DOHH2 (cell line): ENCODE measurements around the gene ZIM2.

Source experiments
- CTCF ChIP-seq: fragments of 200-600 bp; sonication (generic); IDR thresholded peaks from one replicate; pipeline ENCODE4 v1.5.1; 2014; ENCODE audit warnings: antibody characterized with exemption, mild to moderate bottlenecking, low read depth, low read length; ENCODE audit not compliant: poor library complexity, severe bottlenecking
- EZH2phosphoT487 ChIP-seq: fragments of 200-600 bp; sonication (generic); IDR thresholded peaks from 2 replicates; pipeline ENCODE4 v1.6.1; 2017; ENCODE audit warnings: borderline replicate concordance, mild to moderate bottlenecking, antibody characterized with exemption, low read length, moderate library complexity, mixed read lengths

GRCh38 chr19:56841193-56841543 is 642 bp upstream of the ZIM2 start:
- TF ChIP-seq CTCF = no peak
- no peak for TF ChIP-seq EZH2phosphoT487
